Bronchial epithelial cell (primary cell): ENCODE results near the gene SETD3. TPM values are rescaled to one million over a fixed set of nuclear protein-coding genes. Genes with fewer than 3 reads are reported as not detected.

Experiments
- DNase-seq: peaks from one replicate; pipeline ENCODE4 v3.0.0-alpha.2; 2010; ENCODE audit warnings: low read depth
- FAIRE-seq: peaks from 2 replicates; lab custom pipeline; 2011; peaks lifted over from hg19 to GRCh38; lab: Jason Lieb, UNC
- H3K27me3 ChIP-seq: 2 replicates; pipeline ENCODE4 v1.5.1; 2011; ENCODE audit warnings: low read length; ENCODE audit not compliant: control insufficient read depth, insufficient read depth
- H3K36me3 ChIP-seq: 2 replicates; pipeline ENCODE4 v1.5.1; 2011; ENCODE audit warnings: low read length; ENCODE audit not compliant: control insufficient read depth, insufficient read depth
- H3K4me3 ChIP-seq: 2 replicates; pipeline ENCODE4 v1.5.1; 2011; ENCODE audit warnings: mild to moderate bottlenecking, low read depth, low read length, control low read depth
- CTCF ChIP-seq: IDR thresholded peaks from 2 replicates; pipeline ENCODE4 v1.5.1; 2011; ENCODE audit warnings: mild to moderate bottlenecking, moderate library complexity, low read length, control low read depth, inconsistent platforms; ENCODE audit not compliant: insufficient read depth, severe bottlenecking
- total RNA-seq: library from RNA; depleted of rRNA; stranded (reverse); fragments of >200 nt; gene quantifications from 2 replicates; pipeline ENCODE4 v1.2.1, GENCODE V29; 2014

Gene SETD3
- total RNA-seq, 1 donor from 2014 or later, result 66.6 TPM

GRCh38 chr14:99445931-99446330 lies 34.7 kb downstream of the SETD3 start:
- H3K27me3 ChIP-seq, result no peaks in the 10 kb centered on the region
- FAIRE-seq, result no peak
- peaks cover 5% of the 10 kb centered on the region for H3K36me3 ChIP-seq
- TF ChIP-seq CTCF, result no peak
- no peak overlapping the region for H3K4me3 ChIP-seq
- DNase-seq, result no peak

- Histone ChIP-seq H3K27me3 (no peaks in the 10 kb centered on the region), H3K36me3 (peaks cover 6% of the 10 kb centered on the region), H3K4me3 (no peak overlapping the region)
- TF ChIP-seq CTCF, result no peak
- FAIRE-seq, result no peak
- DNase-seq, result no peak
Measured at GRCh38 chr14:99441918-99442317, 38.7 kb downstream of the SETD3 start.

- DNase-seq (no peak), FAIRE-seq (no peak)
- peak; percentile 10 for TF ChIP-seq CTCF
- Histone ChIP-seq H3K4me3 (no peak overlapping the region), H3K27me3 (no peaks in the 10 kb centered on the region), H3K36me3 (peaks cover 6% of the 10 kb centered on the region)
Measured at GRCh38 chr14:99441157-99441870, 39.3 kb downstream of the SETD3 start.

- H3K4me3 ChIP-seq, result no peak overlapping the region
- no peaks in the 10 kb centered on the region for H3K27me3 ChIP-seq
- no peak for TF ChIP-seq CTCF
- no peak for FAIRE-seq
- peaks cover 4% of the 10 kb centered on the region for H3K36me3 ChIP-seq
- DNase-seq, result no peak
Measured at GRCh38 chr14:99440278-99440677, 40.4 kb downstream of the SETD3 start.

- Histone ChIP-seq H3K27me3 (no peaks in the 10 kb centered on the region), H3K4me3 (no peak overlapping the region), H3K36me3 (peaks cover 6% of the 10 kb centered on the region)
- DNase-seq (no peak), FAIRE-seq (no peak)
- TF ChIP-seq CTCF, result no peak
Measured at GRCh38 chr14:99437706-99438105, 43.0 kb downstream of the SETD3 start.
